Inferior parietal cortex (tissue), 1 donor: ENCODE data around the gene SPDYE16.
"Not testable (repeated sequence)": the region's sequence is repeated elsewhere in the genome, so short reads cannot be mapped to it uniquely, and the experiment has no call there.

Experiments
- DNase-seq: peaks from one replicate; pipeline ENCODE4 v3.0.0-alpha.2; 2016; ENCODE audit errors: extremely low spot score

Gene SPDYE16

GRCh38 chr7:76543197-76543596, at the start of gene SPDYE16:
TSS of gene SPDYE16 (minus strand) at chr7:76543297. CDS start at chr7:76541459, 1,838 bp downstream.
- not testable (repeated sequence) for DNase-seq

GRCh38 chr7:76592694-76593093, 49.6 kb upstream of the SPDYE16 start:
- not testable (repeated sequence) for DNase-seq

- not testable (repeated sequence) for DNase-seq
Measured at GRCh38 chr7:76591602-76592304, 48.7 kb upstream of the SPDYE16 start.

GRCh38 chr7:76591033-76591432, 47.9 kb upstream of the SPDYE16 start:
- DNase-seq: not testable (repeated sequence)

GRCh38 chr7:76588586-76588985, 45.5 kb upstream of the SPDYE16 start:
- not testable (repeated sequence) for DNase-seq

GRCh38 chr7:76586585-76587315, 43.7 kb upstream of the SPDYE16 start:
- not testable (repeated sequence) for DNase-seq

- DNase-seq: not testable (repeated sequence)
Measured at GRCh38 chr7:76583636-76584281, 40.7 kb upstream of the SPDYE16 start.

- peak; percentile 55 for DNase-seq
Measured at GRCh38 chr7:76582848-76583631, 39.9 kb upstream of the SPDYE16 start.

- not testable (repeated sequence) for DNase-seq
Measured at GRCh38 chr7:76575919-76576655, 33.0 kb upstream of the SPDYE16 start.

GRCh38 chr7:76575431-76575830, 32.3 kb upstream of the SPDYE16 start:
- not testable (repeated sequence) for DNase-seq

- not testable (repeated sequence) for DNase-seq
Measured at GRCh38 chr7:76572296-76572695, 29.2 kb upstream of the SPDYE16 start.

- peak; percentile 12 for DNase-seq
Measured at GRCh38 chr7:76570324-76570775, 27.3 kb upstream of the SPDYE16 start.

GRCh38 chr7:76568742-76569141, 25.6 kb upstream of the SPDYE16 start:
- not testable (repeated sequence) for DNase-seq

GRCh38 chr7:76567753-76568152, 24.7 kb upstream of the SPDYE16 start:
- not testable (repeated sequence) for DNase-seq

- DNase-seq: not testable (repeated sequence)
Measured at GRCh38 chr7:76567311-76567710, 24.2 kb upstream of the SPDYE16 start.

GRCh38 chr7:76565001-76565400, 21.9 kb upstream of the SPDYE16 start:
- not testable (repeated sequence) for DNase-seq

GRCh38 chr7:76561342-76561741, 18.2 kb upstream of the SPDYE16 start:
- not testable (repeated sequence) for DNase-seq

GRCh38 chr7:76560157-76560556, 17.1 kb upstream of the SPDYE16 start:
- DNase-seq: not testable (repeated sequence)

- DNase-seq: not testable (repeated sequence)
Measured at GRCh38 chr7:76559685-76560084, 16.6 kb upstream of the SPDYE16 start.

- not testable (repeated sequence) for DNase-seq
Measured at GRCh38 chr7:76551992-76552391, 8.9 kb upstream of the SPDYE16 start.

GRCh38 chr7:76549855-76550248, 6.8 kb upstream of the SPDYE16 start:
- DNase-seq: not testable (repeated sequence)
